ENCODE measurements around the gene MOB3B. TPM values are rescaled to one million over a fixed set of nuclear protein-coding genes. Genes with fewer than 3 reads are reported as not detected.

Gene MOB3B
- total and polyA plus RNA-seq, 2 of the 13 experiments (the other 11 are each of a cell fraction or from before 2014, with no cell fraction given), result 0.03 to 0.09 TPM

- TF ChIP-seq KMT2A (CRISPR knock-in tag; IDR thresholded peaks at IDR 0.05) (no peak), ARID5B (CRISPR knock-in tag; IDR thresholded peaks at IDR 0.05) (peak; percentile 70), ZNF460 (CRISPR knock-in tag; IDR thresholded peaks at IDR 0.05; ENCODE audit: borderline replicate concordance) (no peak)
- TF ChIP-seq, protein P1, sequence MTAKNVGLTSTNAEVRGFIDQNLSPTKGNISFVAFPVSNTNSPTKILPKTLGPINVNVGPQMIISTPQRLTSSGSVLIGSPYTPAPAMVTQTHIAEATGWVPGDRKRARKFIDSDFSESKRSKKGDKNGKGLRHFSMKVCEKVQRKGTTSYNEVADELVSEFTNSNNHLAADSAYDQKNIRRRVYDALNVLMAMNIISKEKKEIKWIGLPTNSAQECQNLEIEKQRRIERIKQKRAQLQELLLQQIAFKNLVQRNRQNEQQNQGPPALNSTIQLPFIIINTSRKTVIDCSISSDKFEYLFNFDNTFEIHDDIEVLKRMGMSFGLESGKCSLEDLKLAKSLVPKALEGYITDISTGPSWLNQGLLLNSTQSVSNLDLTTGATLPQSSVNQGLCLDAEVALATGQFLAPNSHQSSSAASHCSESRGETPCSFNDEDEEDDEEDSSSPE (CRISPR knock-in tag; IDR thresholded peaks at IDR 0.05), result no peak
Observed at GRCh38 chr9:27537027-27537435, 7.4 kb upstream of the MOB3B start (continued).

GRCh38 chr9:27536168-27536567 is 6.6 kb upstream of the MOB3B start:
- no peak overlapping the region for H3K9ac ChIP-seq (ENCODE audit: insufficient read depth, low read depth, low read length)
- WGBS (ENCODE audit: low lambda C conversion rate), result 69% methylated on average over 3 of the region's 3 CpGs
- H3K4me1 ChIP-seq (ENCODE audit: insufficient read depth, low read length), result peaks cover 44% of the 10 kb centered on the region
- no peak overlapping the region for H3K27ac ChIP-seq (ENCODE audit: extremely low read length, insufficient read depth, low read length)
- no peaks in the 10 kb centered on the region for H3K27me3 ChIP-seq (ENCODE audit: control insufficient read depth in 1 of 2, insufficient read depth in 2 of 2, low read length in 2 of 2)
- in situ Hi-C loops (cut with HindIII; ENCODE audit: extremely low pct_ligation_motif_present, low pct_unique_long_range_greater_than_20kb), result no loop called here
- H3K79me2 ChIP-seq (ENCODE audit: insufficient read depth, low read length), result no peaks in the 10 kb centered on the region
- ATAC-seq, result no peak
- no peak for DNase-seq (ENCODE audit: low spot score)
- intact Hi-C loops (cut with micrococcal nuclease; ENCODE audit: unreplicated experiment), result no loop called here
- no peak overlapping the region for H3K4me3 ChIP-seq (replicated peaks in 1 of 3; ENCODE audit: insufficient read depth in 1 of 3, low read depth in 2 of 3, low read length in 3 of 3)
- BruUV-seq (replicated peaks), result no TSS peak
- no peak overlapping the region for H3K4me2 ChIP-seq (ENCODE audit: low read depth, low read length)
- H2AFZ ChIP-seq (ENCODE audit: low read length), result no peak overlapping the region
- no peaks in the 10 kb centered on the region for H4K20me1 ChIP-seq (ENCODE audit: insufficient read depth, low read length)
- CTCF ChIA-PET (ENCODE audit: low intra/inter-chr PET ratio, low total read pairs), result no interaction called here
- no peaks in the 10 kb centered on the region for H3K36me3 ChIP-seq (replicated peaks in 1 of 2; ENCODE audit: control insufficient read depth in 1 of 2, insufficient read depth in 2 of 2, low read length in 2 of 2)
- POLR2A ChIA-PET, result no interaction called here
- no peak for FAIRE-seq
- H3K9me3 ChIP-seq (ENCODE audit: low read length), result no peaks in the 10 kb centered on the region
- no peak for TF ChIP-seq THYN1 (CRISPR knock-in tag; IDR thresholded peaks at IDR 0.05; ENCODE audit: borderline replicate concordance, low read depth)
- TF ChIP-seq, protein P2, sequence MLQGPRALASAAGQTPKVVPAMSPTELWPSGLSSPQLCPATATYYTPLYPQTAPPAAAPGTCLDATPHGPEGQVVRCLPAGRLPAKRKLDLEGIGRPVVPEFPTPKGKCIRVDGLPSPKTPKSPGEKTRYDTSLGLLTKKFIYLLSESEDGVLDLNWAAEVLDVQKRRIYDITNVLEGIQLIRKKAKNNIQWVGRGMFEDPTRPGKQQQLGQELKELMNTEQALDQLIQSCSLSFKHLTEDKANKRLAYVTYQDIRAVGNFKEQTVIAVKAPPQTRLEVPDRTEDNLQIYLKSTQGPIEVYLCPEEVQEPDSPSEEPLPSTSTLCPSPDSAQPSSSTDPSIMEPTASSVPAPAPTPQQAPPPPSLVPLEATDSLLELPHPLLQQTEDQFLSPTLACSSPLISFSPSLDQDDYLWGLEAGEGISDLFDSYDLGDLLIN (CRISPR knock-in tag; IDR thresholded peaks at IDR 0.05; ENCODE audit: borderline replicate concordance), result no peak
- TF ChIP-seq ATAD3A (CRISPR knock-in tag; IDR thresholded peaks at IDR 0.05), result no peak
- TF ChIP-seq SIN3A (IDR thresholded peaks at IDR 0.05; ENCODE audit: borderline replicate concordance, low read depth, low read length), result no peak
- no peak for TF ChIP-seq ZBTB42 (CRISPR knock-in tag; IDR thresholded peaks at IDR 0.05)
- TF ChIP-seq ONECUT2 (CRISPR knock-in tag; IDR thresholded peaks at IDR 0.05), result no peak
- no peak for TF ChIP-seq DNMT1 (CRISPR knock-in tag; IDR thresholded peaks at IDR 0.05)
- TF ChIP-seq, protein P3, sequence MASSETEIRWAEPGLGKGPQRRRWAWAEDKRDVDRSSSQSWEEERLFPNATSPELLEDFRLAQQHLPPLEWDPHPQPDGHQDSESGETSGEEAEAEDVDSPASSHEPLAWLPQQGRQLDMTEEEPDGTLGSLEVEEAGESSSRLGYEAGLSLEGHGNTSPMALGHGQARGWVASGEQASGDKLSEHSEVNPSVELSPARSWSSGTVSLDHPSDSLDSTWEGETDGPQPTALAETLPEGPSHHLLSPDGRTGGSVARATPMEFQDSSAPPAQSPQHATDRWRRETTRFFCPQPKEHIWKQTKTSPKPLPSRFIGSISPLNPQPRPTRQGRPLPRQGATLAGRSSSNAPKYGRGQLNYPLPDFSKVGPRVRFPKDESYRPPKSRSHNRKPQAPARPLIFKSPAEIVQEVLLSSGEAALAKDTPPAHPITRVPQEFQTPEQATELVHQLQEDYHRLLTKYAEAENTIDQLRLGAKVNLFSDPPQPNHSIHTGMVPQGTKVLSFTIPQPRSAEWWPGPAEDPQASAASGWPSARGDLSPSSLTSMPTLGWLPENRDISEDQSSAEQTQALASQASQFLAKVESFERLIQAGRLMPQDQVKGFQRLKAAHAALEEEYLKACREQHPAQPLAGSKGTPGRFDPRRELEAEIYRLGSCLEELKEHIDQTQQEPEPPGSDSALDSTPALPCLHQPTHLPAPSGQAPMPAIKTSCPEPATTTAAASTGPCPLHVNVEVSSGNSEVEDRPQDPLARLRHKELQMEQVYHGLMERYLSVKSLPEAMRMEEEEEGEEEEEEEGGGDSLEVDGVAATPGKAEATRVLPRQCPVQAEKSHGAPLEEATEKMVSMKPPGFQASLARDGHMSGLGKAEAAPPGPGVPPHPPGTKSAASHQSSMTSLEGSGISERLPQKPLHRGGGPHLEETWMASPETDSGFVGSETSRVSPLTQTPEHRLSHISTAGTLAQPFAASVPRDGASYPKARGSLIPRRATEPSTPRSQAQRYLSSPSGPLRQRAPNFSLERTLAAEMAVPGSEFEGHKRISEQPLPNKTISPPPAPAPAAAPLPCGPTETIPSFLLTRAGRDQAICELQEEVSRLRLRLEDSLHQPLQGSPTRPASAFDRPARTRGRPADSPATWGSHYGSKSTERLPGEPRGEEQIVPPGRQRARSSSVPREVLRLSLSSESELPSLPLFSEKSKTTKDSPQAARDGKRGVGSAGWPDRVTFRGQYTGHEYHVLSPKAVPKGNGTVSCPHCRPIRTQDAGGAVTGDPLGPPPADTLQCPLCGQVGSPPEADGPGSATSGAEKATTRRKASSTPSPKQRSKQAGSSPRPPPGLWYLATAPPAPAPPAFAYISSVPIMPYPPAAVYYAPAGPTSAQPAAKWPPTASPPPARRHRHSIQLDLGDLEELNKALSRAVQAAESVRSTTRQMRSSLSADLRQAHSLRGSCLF (CRISPR knock-in tag; IDR thresholded peaks at IDR 0.05; ENCODE audit: borderline replicate concordance), result no peak
- TF ChIP-seq CBFB (CRISPR knock-in tag; IDR thresholded peaks at IDR 0.05), result no peak

Measured in HepG2 (cell line).